Breast epithelium (tissue), 4 donors: ENCODE measurements around the gene SLC17A2. TPM values are rescaled to one million over a fixed set of nuclear protein-coding genes. Genes with fewer than 3 reads are reported as not detected.
A peak's percentile ranks its signal among the peaks of the same experiment; 100 is the strongest.

ENCODE experiments used
- DNase-seq, 2 donors: peaks; one replicate each; pipeline ENCODE4 v3.0.0-alpha.2; 2019; ENCODE audit warnings: low spot score in 2 of 2
- H3K27ac ChIP-seq, 2 donors: fragments of 200-600 bp; sonication (generic) in 1 of 2; one replicate each; pipeline ENCODE4 v1.5.1; 2016 to 2019; ENCODE audit warnings: mild to moderate bottlenecking in 1 of 2
- H3K27me3 ChIP-seq, 2 donors: fragments of 200-600 bp; sonication (generic) in 1 of 2; one replicate each; pipeline versions ENCODE4 v1.5.1 to v1.6.0; 2017 to 2019; ENCODE audit warnings: control low read depth in 1 of 2, mild to moderate bottlenecking in 1 of 2
- H3K36me3 ChIP-seq: fragments of 200-600 bp; one replicate; pipeline ENCODE4 v1.5.1; 2019
- H3K4me1 ChIP-seq, 2 donors: fragments of 200-600 bp; sonication (generic); one replicate each; pipeline ENCODE4 v1.5.1; 2016 to 2019; ENCODE audit warnings: control low read depth in 1 of 2
- H3K4me3 ChIP-seq, 3 donors: fragments of 200-600 bp; sonication (generic); 1 replicate in 2 of 3; 2 replicates in 1 of 3; pipeline ENCODE4 v1.5.1; 2016 to 2019; ENCODE audit warnings: mild to moderate bottlenecking in 3 of 3, moderate library complexity in 2 of 3
- H3K9me3 ChIP-seq, 2 donors: fragments of 200-600 bp; sonication (generic) in 1 of 2; one replicate each; pipeline ENCODE4 v1.5.1; 2016 to 2019; ENCODE audit warnings: control low read depth in 1 of 2
- CTCF ChIP-seq, 3 donors: fragments of 450-650 bp; IDR thresholded peaks; one replicate each; pipeline ENCODE4 v1.5.1; 2016 to 2017; ENCODE audit warnings: antibody characterized with exemption in 3 of 3, mild to moderate bottlenecking in 3 of 3, moderate library complexity in 3 of 3
- POLR2A ChIP-seq: fragments of 450-650 bp; IDR thresholded peaks from one replicate; pipeline ENCODE4 v1.6.1; 2016; ENCODE audit warnings: antibody characterized with exemption, mild to moderate bottlenecking, moderate library complexity
- POLR2AphosphoS5 ChIP-seq, 3 donors: sonication (generic); formaldehyde crosslinking; IDR thresholded peaks; one replicate each; pipeline ENCODE4 v1.6.1; 2017; ENCODE audit warnings: antibody characterized with exemption in 3 of 3
- intact Hi-C: fragments of 100-400 bp; cut with DNase I; formaldehyde crosslinking; loops from one replicate; pipeline ENCODE4 v1.15.1; 2023; ENCODE audit warnings: low total_unique reads
- total RNA-seq, 3 donors: library from RNA; depleted of rRNA; stranded (reverse); fragments of >200 nt; gene quantifications; one replicate each; pipeline ENCODE4 v1.1.0, GENCODE V29; 2016

Gene SLC17A2
- total RNA-seq, 3 donors from 2014 or later: not detected

- Histone ChIP-seq H3K4me3 (no peak overlapping the region), H3K4me1 (no peaks in the 10 kb centered on the region), H3K27me3 (no peaks in the 10 kb centered on the region), H3K27ac (no peak overlapping the region), H3K36me3 (no peaks in the 10 kb centered on the region), H3K9me3 (no peaks in the 10 kb centered on the region)
- intact Hi-C loops: no loop called here
- no peak for DNase-seq
- TF ChIP-seq CTCF (IDR thresholded peaks at IDR 0.05) (no peak), POLR2A (no peak), POLR2AphosphoS5 (IDR thresholded peaks at IDR 0.05) (no peak)
Measured at GRCh38 chr6:25893778-25894177, 36.7 kb downstream of the SLC17A2 start.

DNA sequence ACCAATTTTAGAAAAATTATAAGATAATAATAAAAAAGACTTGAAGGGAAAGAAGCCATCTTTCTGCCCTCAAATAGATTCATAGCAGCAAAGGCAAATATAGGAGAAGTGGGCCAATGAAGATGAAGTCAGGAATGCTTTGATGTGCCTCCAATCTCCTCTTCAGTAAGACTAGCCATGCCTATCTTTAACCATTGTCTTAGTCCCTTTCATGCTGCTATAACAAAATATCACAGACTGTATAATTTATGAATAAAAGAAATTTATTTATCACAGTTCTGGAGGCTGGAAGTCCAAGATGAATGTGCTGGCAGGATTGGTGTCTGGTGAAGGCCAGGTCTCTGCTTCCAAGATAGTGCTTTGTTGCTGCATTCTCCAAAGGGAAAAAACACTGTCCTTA lies 37.6 kb downstream of the SLC17A2 start:
- H3K9me3 ChIP-seq: no peaks in the 10 kb centered on the region
- DNase-seq: no peak
- H3K27me3 ChIP-seq: no peaks in the 10 kb centered on the region
- H3K36me3 ChIP-seq: no peaks in the 10 kb centered on the region
- no peaks in the 10 kb centered on the region for H3K4me1 ChIP-seq
- intact Hi-C loops: no loop called here
- TF ChIP-seq POLR2A (no peak), CTCF (IDR thresholded peaks at IDR 0.05) (no peak), POLR2AphosphoS5 (IDR thresholded peaks at IDR 0.05) (no peak)
- no peak overlapping the region for H3K4me3 ChIP-seq
- no peak overlapping the region for H3K27ac ChIP-seq

- TF ChIP-seq CTCF (IDR thresholded peaks at IDR 0.05) (peak in 1 of 3 donors; percentile 24), POLR2AphosphoS5 (IDR thresholded peaks at IDR 0.05) (no peak)
- DNase-seq: no peak
- no peaks in the 10 kb centered on the region for H3K4me1 ChIP-seq
- intact Hi-C loops: no loop called here
- H3K36me3 ChIP-seq: no peaks in the 10 kb centered on the region
- H3K9me3 ChIP-seq: no peaks in the 10 kb centered on the region
- no peak overlapping the region for H3K27ac ChIP-seq
- H3K27me3 ChIP-seq: no peaks in the 10 kb centered on the region
- no peak overlapping the region for H3K4me3 ChIP-seq
Measured at GRCh38 chr6:25889877-25890853, 40.3 kb downstream of the SLC17A2 start.

GRCh38 chr6:25888626-25889025 lies 41.9 kb downstream of the SLC17A2 start:
- no peak for DNase-seq
- Histone ChIP-seq H3K4me1 (no peaks in the 10 kb centered on the region), H3K27ac (no peak overlapping the region), H3K27me3 (no peaks in the 10 kb centered on the region), H3K4me3 (no peak overlapping the region), H3K9me3 (no peaks in the 10 kb centered on the region), H3K36me3 (no peaks in the 10 kb centered on the region)
- intact Hi-C loops: no loop called here
- TF ChIP-seq CTCF (IDR thresholded peaks at IDR 0.05) (no peak), POLR2AphosphoS5 (IDR thresholded peaks at IDR 0.05) (no peak), POLR2A (no peak)

DNA sequence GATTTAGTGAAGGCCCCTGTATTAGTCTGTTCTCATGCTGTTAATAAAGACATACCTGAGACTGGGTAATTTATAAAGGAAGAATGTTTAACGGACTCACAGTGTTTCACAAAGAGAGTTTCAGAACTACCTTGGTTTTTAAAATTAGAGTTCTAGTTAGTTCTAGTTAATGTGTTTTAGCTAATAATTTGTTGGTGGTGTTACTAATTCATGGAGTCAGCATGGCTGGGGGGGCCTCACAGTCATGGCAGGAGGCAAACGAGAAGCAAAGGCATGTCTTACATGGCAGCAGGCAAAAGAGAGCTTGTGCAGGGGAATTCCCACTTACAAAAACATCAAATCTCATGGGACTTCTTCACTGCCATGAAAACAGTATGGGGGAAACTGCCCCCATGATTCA lies 44.4 kb downstream of the SLC17A2 start:
- Histone ChIP-seq H3K27ac (no peak overlapping the region), H3K9me3 (no peaks in the 10 kb centered on the region), H3K27me3 (no peaks in the 10 kb centered on the region), H3K4me1 (no peaks in the 10 kb centered on the region), H3K4me3 (no peak overlapping the region), H3K36me3 (no peaks in the 10 kb centered on the region)
- DNase-seq: no peak
- no peak for TF ChIP-seq POLR2AphosphoS5 (IDR thresholded peaks at IDR 0.05)
- no peak for TF ChIP-seq POLR2A
- TF ChIP-seq CTCF (IDR thresholded peaks at IDR 0.05): no peak
- intact Hi-C loops: no loop called here
